ENCODE results near the gene SYTL5.

The SYTL5 gene

DNA sequence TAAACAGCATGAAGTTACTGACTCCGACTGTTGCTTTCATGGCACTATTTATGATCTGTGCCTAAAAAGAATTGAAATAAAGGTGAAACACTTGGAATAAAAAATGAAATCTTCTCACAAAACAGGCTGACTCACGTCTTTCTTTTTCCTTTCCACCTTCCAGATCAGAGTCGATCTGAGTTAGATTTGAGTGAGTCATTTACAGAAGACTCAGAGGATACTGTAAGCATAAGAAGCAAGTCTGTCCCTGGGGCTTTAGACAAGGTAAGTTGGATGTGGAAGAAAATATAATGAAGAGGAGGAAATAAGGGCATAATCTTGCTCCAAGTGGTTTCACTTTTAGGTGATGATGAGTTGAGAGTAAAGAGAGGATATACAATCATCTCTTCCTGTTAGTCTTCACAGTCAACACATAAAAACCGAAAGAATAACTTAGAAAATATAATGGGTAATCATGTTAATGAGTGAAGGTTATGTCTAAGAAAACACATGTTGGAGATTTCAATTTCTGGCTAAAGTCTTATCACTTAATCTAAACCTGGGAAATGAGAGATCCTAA is 89.7 kb downstream of the SYTL5 start:
- no peak for DNase-seq

DNA sequence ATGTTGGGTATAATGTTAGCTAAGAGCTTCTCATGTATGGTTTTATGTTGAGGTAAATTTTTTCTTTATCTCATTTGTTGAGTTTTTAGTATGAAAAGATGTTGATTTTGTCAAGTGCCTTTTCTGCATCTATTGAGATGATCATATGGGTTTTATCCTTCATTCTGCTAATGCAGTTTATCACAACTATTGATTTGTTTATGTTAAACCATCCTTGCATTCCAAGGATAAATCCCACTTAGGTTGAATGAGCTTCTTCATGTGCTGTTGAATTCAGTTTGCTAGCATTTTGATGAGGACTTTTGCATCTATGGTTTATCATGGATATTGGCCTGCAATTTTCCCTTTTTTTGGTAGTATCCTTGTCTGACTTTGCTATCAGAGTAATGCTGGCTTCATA is 93.3 kb downstream of the SYTL5 start:
- no peak for DNase-seq

DNA sequence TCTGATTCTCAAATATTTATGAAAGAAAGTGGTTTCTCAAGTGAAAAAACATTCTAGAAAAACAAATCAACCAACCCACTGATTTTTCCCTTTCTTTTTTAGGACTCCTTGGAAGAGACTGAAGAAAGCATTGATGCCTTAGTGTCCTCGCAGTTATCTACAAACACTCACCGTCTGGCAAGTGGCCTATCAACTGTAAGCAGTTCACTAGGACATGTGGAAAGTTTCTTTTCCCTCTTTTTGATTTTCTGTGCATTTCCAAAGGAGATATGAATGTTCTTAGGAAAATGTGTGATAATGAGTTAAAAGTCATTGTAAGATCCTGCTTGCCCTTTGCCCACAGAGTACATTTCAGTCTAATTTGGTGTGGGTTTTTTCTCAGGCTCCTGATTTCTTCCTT is 95.9 kb downstream of the SYTL5 start:
- DNase-seq: no peak

DNA sequence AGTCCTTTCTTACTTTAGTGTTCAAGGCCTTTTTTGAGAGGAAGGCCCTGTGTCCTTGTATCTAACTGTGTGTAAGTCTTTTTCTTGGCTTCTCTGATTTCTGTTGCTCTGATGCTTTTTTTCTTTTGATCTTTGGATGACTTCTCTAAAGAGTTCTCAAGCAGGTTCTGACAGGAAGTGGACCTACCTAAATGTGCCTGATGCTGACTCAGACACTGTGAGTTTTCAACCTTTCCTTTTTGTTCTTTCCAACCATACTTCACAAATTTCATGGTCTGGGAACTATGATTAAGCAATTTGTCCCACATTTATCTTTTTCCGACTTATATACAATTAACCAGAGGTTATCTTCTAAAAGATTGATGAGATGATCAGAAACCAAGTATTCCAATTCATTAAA is 96.5 kb downstream of the SYTL5 start:
- DNase-seq: no peak

DNA sequence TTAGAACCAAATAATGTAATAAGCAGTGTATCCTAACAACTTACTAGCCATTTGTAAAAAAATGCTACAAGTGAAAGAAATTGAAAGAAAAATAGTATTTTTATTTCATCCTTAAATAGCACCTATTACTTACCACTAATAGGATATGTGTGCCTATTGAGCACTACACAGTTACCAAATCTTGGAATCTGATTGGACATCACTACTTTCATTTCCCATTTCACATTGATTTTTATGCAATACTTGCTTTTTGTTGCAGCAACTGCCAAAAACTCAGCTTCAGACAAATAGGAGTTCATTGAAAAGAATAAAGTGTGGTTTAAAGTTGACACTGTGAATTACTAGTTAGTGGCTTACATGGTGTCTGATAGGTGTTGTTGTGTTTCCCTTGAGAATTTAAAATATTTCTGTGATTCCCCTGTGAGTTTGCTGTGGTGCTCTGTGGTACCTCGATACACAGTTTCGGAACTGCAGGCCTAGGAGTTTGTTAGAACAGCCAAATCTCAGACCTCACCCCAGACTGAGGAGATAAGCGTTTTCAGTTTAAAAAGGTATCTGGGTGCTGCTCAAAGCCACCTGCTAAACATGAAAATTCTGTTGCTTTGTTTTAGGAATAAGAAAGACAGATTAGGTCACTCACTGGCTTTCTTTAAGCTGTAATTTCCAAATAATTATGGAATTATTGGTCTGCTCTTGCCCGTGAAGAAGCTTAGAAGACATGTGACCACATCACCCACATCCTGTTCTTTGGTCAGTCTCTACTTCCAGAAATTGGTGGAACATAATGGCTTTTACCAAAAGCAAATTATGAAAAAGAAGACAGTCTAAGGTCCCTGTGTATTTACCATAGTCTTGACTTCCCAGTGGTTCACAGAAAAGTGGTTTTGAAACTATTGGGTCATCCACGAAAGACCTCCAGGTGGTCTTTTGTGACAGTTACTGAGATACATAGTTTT is 97.8 kb downstream of the SYTL5 start:
- DNase-seq: no peak

DNA sequence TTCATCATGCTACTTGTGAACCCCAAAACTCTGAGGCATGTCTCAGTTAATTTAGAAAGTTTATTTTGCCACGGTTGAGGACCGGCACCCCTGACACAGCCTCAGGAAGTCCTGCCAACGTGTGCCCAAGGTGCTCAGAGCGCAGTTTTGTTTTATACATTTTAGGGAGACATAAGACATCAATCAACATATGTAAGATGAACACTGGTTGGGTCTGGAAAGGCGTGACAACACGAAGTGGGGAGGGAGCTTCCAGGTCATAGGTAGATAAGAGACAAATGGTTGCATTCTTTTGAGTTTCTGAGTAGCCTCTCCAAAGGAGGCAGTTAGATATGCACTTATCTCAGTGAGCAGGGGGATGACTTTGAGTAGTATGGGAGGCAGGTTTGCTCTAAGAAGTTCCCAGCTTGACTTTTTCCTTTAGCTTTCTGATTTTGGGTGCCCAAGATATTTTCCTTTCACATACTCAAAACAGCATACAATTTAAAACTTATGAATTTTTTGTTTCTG is 98.9 kb downstream of the SYTL5 start:
- DNase-seq: no peak

DNA sequence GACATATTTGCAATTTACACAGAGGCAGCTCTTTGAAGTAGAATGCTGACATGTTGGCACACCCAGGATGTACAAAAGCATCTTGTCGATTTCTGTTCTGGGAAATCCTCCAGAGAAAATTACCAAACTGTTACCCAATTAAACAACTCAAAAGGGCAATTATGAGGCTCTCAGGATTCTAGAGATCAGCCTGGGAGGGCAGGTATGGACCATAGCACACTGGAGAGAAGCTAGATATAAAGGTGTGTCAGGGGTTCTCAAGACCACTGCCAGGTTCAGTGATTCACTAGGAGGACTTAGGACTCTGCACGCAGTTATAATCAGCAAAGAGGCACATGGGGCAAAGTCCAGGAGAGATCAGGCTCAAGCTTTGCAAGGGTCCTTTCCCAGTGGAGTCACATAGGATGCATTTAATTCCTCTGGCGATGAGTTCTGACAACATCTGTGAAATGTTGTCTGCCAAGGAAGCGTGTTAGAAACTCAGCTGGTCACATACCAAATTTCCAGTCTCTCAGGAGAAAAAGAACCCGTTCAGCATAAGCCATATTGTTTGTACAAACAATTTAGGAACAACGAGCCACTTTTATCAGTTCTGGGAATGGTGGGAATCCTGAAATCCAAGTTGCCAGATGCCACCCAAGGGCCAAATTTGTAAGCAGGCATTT is 100.8 kb downstream of the SYTL5 start:
- no peak for DNase-seq

DNA sequence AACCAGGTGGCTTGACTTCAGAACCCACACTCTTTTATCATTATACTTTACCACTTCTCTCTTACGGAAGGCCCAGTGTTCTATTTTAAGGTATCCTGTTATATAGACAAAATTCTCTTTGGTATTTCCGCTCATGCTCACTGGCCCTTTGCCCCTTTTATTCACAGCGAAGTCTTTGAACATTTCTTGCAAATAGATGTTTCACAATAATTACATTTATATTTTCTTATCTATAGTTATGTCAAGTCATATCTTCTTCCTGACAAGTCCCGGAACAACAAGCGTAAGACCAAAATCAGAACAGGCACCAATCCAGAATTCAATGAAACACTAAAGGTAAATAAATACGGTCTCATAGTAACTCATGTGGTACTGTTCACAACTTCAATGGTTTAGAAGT is 102.0 kb downstream of the SYTL5 start:
- DNase-seq: no peak

DNA sequence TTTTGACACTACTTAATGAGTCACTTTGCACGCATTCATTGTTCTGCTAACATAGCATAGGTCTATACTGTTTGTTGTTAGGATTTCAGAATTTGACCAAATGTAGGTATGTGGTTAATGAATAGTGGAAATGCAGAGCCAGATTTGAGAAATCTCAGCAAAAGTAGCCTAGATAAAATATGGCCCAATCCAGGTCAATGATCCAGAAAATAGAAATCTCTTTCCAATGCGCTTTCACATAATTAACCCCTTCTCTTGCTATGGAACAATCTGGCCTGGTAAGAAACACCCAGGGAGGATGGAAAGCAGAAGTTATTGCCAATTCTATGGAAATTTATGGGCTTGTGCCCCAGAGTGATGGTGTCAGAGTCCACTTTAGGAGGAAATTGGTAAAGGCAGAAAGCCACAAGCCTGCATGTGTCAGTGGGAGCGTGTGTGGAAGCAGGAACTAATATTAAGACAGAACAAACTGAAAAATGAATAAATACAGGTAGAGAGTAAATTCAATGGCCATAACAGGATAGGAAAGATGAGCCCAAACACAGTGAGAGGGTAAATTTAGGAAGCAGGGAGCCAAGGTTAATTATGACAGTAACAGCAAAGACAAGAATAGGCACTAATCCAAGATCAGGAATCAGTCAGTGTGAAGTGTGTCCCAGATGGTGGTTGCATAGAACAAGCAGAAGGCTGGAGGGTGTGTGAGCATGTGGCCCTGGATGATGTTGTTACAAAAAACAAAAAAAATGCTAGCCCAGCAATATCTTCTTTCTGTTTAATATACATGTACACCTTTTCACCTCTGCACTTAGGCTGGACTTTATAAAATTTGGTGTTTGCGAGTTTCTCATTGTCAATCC is 102.9 kb downstream of the SYTL5 start:
- no peak for DNase-seq

DNA sequence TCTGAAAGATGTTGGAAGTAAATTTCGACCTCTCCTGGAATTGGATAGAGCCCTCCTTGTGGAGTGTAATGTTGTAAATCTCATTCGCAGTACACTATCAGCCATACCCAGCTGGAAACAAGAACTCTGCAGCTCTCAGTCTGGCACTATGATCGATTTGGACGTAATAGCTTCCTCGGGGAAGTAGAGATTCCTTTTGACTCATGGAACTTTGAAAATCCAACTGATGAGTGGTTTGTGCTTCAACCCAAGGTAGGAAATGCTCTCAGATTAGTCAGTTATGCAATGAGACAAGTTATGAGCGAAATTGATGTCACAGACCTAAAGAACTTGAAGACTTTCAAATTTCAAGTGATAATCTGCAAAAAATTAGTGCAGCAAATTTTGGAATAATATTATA is 103.9 kb downstream of the SYTL5 start:
- no peak for DNase-seq

DNA sequence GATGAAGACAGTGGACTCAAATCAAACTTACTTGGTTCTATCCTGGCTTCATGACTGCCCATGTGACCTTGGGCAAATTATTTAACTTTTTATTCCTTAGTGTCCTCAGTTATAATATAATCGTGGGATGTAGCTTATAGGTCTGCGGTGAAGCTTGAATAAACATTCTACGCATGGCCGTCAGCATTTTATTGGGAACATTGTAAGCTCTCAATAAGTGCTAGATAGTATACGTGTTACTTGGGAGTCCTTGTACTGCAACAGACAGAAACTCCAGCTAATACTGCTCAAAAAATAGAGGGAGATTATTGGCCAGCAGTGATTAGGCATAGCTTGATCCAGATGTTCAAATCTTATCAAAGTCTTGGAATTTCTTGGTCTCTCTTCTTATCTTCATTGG is 104.8 kb downstream of the SYTL5 start:
- DNase-seq: no peak

DNA sequence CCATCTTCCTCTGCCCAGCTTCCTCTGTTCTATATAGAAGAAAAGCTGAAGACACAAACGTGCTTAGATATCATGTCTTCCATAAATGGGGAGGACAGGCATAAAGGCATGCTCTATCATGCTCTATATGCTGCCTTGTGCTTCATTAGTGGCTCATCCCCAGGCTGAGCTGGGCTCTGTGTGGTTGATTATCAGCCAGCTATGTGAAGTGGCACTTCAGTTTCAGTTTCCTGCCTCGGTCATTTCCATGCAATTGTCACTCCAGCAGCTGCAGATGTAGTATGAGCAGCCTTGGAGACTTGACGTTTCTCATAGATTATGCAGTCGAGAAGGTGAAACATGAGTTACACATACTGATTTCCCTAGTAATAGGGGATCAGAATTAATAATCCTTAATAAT is 106.2 kb downstream of the SYTL5 start:
- no peak for DNase-seq

DNA sequence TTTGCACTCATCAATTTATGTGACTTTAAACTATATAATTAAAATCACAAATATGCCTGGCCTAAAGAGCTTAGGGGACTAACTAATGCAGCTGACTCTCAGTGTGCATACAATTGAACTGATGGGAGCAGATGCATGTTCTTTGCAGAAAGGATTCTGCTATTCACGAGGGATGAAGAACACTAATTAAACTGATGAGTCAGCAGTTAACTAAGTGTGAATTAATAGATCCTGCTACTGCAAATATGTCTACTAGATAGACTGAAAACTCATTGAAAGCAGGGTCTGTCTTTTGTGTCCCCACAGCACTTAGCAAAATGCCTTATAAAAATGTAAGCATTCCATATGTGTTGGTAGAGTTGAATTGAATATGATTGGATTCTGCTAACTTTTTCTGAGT is 110.4 kb downstream of the SYTL5 start:
- no peak for DNase-seq

DNA sequence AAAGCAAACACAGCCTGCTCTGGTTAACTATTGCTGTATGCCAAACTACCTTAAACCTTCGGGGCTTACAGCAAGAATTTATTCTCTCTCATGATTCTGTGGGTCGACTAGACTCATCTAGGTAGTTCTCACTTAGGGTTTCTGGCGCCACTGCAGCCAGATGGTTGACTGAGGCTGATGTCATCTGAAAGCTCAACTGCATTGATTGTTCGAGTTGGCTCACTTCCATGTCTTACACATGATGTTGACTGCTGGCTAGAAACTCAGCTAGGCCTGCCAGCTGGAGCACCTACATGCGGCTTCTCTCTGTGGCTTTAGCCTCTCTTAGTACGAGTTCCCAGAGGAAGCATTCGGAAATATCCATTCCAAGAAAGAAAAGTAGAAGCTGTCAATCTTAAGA is 111.1 kb downstream of the SYTL5 start:
- DNase-seq: no peak

DNA sequence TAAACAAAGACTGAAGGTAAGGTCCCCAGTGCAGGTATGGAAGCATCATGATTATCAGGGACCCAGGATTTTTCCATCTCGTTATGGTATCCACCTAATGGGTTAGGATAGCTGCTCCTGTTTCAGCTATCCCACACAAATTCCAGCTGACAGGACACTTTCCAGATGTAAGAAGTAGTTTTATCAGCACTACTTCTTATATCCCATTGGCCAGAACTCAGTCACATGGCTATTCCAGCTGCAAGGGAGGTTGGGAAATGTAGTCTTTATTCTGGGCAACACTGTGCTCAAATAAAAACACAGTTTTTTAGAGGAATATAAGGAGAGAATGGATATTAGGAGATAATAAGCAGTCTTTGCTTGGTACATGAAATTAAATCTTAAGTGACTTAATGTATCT is 117.6 kb downstream of the SYTL5 start:
- no peak for DNase-seq

DNA sequence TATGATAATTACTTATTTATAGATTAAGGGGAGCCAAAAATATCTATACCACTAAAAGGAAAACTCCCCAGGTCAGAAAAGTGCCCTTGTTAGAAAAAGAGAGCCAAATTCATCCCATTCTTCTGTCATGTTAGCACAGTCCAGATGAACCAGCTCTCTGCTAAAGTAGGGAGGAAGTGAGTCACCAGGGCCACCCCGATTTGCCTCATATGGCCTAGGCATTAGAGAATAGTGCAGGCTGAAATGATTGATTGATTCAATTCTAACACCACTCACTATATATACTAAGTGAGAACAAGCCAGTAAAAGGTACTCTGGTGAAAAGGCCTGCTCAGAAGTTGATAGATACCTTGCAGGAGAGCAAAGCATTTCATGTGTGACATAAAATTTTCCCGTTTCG is 119.8 kb downstream of the SYTL5 start:
- DNase-seq: no peak

DNA sequence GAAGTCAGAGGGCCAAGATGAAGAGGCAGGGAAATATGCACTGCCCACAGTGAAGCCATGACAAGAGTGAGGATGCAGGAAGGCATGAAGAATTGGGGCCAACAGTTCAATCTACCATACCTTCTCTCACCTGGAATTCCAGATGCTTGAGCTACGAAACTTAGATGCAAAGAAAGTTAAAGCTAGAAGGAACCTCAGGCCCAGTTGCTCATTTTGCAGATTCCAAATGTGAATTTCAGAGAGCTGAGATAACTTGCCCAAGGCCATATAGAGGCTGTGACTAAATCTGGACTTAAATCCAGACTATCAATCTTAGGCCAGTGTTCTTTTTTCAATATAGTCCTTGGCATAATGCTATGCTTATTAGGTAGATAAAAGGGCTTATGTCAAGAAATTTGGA is 121.6 kb downstream of the SYTL5 start:
- DNase-seq: no peak

DNA sequence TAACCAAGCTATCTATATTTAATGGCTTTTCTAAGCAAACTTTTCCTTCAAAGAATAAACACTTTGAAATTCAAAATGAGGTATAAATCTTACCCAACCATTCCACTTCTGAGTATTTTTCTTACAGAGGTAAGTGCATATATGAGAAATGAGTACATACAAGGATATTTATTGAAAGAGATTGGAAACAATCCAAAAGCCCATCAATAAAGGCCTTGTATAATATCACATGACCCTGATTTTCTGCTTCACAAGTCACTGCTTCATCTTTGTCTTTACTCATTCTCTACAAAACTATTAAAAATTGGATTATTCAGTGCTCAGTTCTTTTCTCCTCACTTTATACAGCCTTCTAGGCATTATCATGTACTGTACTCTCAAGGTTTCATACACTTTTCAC is 123.0 kb downstream of the SYTL5 start:
- DNase-seq: no peak

DNA sequence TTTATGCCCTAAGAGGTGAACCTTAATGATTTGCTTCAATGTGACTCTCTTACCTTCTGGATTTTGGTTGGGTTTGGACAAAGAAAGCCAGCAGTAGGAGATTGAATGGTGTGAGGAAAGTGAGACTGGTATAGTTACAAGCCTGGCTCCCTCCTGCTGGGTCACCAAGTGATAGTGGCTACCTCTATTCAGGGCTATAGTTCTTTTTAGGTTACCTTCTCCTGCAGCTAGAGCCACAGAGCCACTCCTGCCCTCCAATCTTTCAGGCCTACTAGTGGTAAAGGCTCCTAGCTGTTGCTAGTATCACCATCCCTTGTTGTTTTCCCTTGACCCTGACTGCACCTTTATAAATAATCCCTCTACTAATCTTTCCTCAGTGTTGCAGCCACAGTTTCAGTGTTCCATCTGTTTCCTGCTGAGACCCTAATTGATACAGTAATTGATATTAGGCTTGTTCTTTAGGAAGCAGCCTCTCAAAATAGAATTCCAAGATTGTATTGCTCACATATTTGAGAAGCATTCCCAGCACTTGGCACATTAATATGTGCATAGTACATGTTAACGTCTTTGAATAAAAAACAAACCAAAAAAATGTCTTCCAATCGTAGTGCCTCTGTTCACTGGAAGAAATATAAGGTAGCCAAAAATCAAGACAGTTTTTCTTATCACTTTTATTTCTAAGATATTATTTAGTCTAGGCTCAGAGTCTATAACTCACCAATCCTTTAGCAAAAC is 132.0 kb downstream of the SYTL5 start:
- no peak for DNase-seq

DNA sequence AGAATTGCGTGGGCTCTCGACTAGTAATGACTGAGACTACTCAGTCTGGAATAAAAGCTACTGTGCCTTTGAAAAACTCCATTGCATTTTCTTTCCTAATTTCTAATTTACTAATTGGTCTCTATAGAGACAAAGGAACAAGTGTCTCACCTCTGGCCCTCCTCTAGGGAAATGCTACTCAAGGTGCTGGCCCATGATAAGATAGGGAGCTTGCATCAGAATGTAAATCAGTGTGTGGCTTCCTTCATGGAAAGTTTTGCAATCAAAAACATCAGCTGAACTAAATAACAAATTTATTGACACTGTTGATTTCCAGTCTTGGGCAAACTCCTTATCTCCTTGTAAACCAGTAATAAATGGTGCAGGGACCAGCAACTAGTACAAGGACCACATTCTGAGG is 132.5 kb downstream of the SYTL5 start:
- no peak for DNase-seq

DNA sequence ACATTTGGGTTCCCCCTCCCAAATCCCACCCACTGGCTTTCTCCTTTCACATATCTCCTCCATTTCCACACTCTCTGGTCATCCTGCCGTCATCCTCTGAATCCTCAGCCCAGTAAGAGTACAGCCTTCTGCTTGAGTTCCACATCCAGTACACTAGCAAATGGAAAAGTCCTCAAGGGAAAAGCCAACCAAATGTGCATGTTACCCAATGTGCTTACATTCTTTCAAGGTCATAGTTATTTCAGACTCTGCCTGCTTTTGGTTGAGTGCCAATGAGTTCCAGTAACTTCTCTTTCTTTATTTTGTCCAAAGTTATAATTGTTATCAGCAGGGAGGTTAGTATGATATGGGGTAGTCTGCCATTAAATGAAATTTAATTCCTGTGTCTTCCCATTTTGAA is 136.3 kb downstream of the SYTL5 start:
- no peak for DNase-seq

DNA sequence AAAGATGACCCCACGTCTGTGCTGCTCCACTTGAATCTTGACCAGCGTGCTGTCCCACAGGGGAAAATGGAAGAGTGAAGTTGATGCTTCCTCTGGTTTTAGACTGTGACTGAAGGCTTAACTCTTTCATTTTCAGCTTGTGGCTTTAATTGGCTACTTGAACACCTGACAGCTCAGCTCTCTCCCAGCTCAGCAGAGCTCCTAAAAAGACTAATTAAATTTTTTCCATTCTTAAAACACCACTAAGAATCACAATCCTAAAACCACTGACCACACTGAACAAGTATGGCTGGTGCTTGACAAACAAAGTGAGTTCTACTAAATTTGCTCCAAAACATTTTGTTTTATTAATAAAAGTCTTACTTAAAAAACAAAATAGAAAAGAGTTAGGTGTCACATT is 142.7 kb downstream of the SYTL5 start:
- DNase-seq: no peak

All from activated CD4-positive, alpha-beta T cell treated with anti-CD3 and anti-CD28 coated beads for 1 hour (primary cell).